Adrenal gland (tissue), 5 donors: ENCODE results near the gene FAM53B.

Experiments
- POLR2A ChIP-seq, 2 donors: fragments of 450-650 bp; IDR thresholded peaks; one replicate each; pipeline ENCODE4 v1.6.1; 2017; ENCODE audit warnings: antibody characterized with exemption in 2 of 2, mild to moderate bottlenecking in 2 of 2, moderate library complexity in 1 of 2
- TF ChIP-seq, protein P1 (sequence below), 6 experiments: fragments of 450-650 bp in 4 of 6; fragments of 200-600 bp in 2 of 6; sonication (generic) in 1 of 6; IDR thresholded peaks; 1 replicate in 5 of 6; 2 replicates in 1 of 6; pipeline versions ENCODE4 v1.5.1 to v1.8.0; 2016 to 2021; ENCODE audit warnings: antibody characterized with exemption in 6 of 6, mild to moderate bottlenecking in 2 of 6, moderate library complexity in 1 of 6
- donor health status: DM: no; HTN: no; CAD: no.

DNA sequence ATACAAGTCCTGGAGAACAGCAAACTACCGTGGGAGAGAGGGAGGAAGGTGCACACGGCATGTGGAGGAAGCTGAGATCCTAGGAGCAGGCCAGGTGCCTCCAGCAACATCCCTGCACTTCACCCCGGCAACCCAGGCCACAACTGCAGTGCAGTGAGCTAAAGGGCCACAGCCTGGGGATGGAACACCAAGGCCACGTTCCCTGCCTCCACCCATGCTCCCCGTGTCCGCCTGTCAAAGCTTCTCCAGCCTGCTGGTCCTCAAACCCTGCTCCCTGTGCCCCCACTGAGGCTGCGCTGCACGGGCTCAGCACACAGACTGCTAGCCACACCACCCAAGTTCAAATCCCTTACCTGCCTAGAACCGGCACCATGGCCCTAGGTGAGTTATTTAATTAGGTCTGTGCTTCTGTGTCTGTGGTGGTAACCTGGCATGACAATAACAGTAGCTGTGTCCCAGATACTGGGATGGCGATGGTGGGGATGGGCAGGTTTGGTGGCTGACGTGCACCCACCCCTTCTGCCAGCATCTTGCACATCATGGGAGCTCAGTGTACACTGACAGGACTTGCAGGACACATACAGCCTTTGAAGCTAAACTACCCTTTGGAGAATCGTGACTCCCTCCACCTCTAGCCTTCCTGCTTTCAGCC is 85.5 kb downstream of the FAM53B start:
- TF ChIP-seq, protein P1, sequence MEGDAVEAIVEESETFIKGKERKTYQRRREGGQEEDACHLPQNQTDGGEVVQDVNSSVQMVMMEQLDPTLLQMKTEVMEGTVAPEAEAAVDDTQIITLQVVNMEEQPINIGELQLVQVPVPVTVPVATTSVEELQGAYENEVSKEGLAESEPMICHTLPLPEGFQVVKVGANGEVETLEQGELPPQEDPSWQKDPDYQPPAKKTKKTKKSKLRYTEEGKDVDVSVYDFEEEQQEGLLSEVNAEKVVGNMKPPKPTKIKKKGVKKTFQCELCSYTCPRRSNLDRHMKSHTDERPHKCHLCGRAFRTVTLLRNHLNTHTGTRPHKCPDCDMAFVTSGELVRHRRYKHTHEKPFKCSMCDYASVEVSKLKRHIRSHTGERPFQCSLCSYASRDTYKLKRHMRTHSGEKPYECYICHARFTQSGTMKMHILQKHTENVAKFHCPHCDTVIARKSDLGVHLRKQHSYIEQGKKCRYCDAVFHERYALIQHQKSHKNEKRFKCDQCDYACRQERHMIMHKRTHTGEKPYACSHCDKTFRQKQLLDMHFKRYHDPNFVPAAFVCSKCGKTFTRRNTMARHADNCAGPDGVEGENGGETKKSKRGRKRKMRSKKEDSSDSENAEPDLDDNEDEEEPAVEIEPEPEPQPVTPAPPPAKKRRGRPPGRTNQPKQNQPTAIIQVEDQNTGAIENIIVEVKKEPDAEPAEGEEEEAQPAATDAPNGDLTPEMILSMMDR (IDR thresholded peaks at IDR 0.05) = no peak
- TF ChIP-seq POLR2A (IDR thresholded peaks at IDR 0.05) = no peak
